GM12878 (cell line): ENCODE measurements around the gene TPRG1. TPM values are rescaled to one million over a fixed set of nuclear protein-coding genes. Genes with fewer than 3 reads are reported as not detected.

Experiments
- ATAC-seq: fragments of 200-7000 bp; cut with Tn5 transposase; 3 replicates; pipeline ENCODE4 v1.9.1; 2020; ENCODE audit warnings: mild to moderate bottlenecking, moderate library complexity
- BruUV-seq: library from RNA; stranded (reverse); fragments of 400-500 nt; replicated peaks from 2 replicates; lab custom pipeline; 2021; lab: Mats Ljungman, UMichigan
- CTCF ChIA-PET: fragments of 300-600 bp; sonication (Branson Sonifier 250); formaldehyde crosslinking; extraction: SDS; loops from one replicate; lab custom pipeline; 2021; ENCODE audit warnings: inconsistent platforms; lab: Yijun Ruan, JAX
- POLR2A ChIA-PET: fragments of 350-600 bp; formaldehyde crosslinking; extraction: SDS; loops from one replicate; lab custom pipeline; 2021; ENCODE audit warnings: inconsistent platforms; lab: Charles Lee
- RAD21 ChIA-PET: fragments of 300-600 bp; sonication (Branson Sonifier 250); formaldehyde crosslinking; loops from one replicate; lab custom pipeline; 2023; ENCODE audit warnings: antibody characterized with exemption; ENCODE audit not compliant: unreplicated experiment; lab: Charles Lee
- SMC1A ChIA-PET: fragments of 300-600 bp; sonication (Branson Sonifier 250); formaldehyde crosslinking; loops from one replicate; lab custom pipeline; 2023; ENCODE audit not compliant: unreplicated experiment, uncharacterized antibody; lab: Charles Lee
- DNase-seq: peaks from one replicate; pipeline ENCODE4 v3.0.0-alpha.2; 2011; ENCODE audit warnings: low read depth, low spot score
- FAIRE-seq: peaks from 3 replicates; lab custom pipeline; 2011; peaks lifted over from hg19 to GRCh38; lab: Jason Lieb, UNC
- H2AFZ ChIP-seq: 2 replicates; pipeline ENCODE4 v1.6.0; 2011; ENCODE audit warnings: low read depth, low read length, control low read depth; ENCODE audit not compliant: control insufficient read depth
- H3K27ac ChIP-seq: 2 replicates; pipeline ENCODE4 v1.5.1; 2011; ENCODE audit warnings: control low read depth; ENCODE audit not compliant: control insufficient read depth, insufficient read depth
- H3K27me3 ChIP-seq, 2 experiments: replicated peaks in 1 of 2; 2 replicates each; pipeline versions ENCODE4 v1.6.0 to v1.6.1; 2011; ENCODE audit warnings: low read length in 1 of 2; ENCODE audit not compliant: control insufficient read depth in 2 of 2, insufficient read depth in 2 of 2
- H3K36me3 ChIP-seq, 2 experiments: 2 replicates each; pipeline ENCODE4 v1.5.1; 2011; ENCODE audit warnings: low read length in 1 of 2; ENCODE audit not compliant: control insufficient read depth in 2 of 2, insufficient read depth in 2 of 2
- H3K4me1 ChIP-seq: 2 replicates; pipeline ENCODE4 v1.6.1; 2011; ENCODE audit warnings: mild to moderate bottlenecking, low read length, moderate library complexity, mixed read lengths; ENCODE audit not compliant: control insufficient read depth, insufficient read depth
- H3K4me2 ChIP-seq: 2 replicates; pipeline ENCODE4 v1.6.0; 2011; ENCODE audit warnings: control low read depth; ENCODE audit not compliant: control insufficient read depth, insufficient read depth
- H3K4me3 ChIP-seq: fragments of 200-600 bp; sonication (generic); 2 replicates; pipeline ENCODE4 v1.5.1; 2016
- H3K79me2 ChIP-seq: 2 replicates; pipeline ENCODE4 v1.6.0; 2011; ENCODE audit warnings: low read length; ENCODE audit not compliant: control insufficient read depth, insufficient read depth
- H3K9ac ChIP-seq: 2 replicates; pipeline ENCODE4 v1.8.0; 2011; ENCODE audit warnings: low read length, control low read depth, mixed read lengths; ENCODE audit not compliant: control insufficient read depth, insufficient read depth
- H3K9me3 ChIP-seq: replicated peaks from 3 replicates; pipeline ENCODE4 v1.5.1; 2011; ENCODE audit warnings: mild to moderate bottlenecking, low read length; ENCODE audit not compliant: control insufficient read depth, insufficient read depth
- H4K20me1 ChIP-seq: 2 replicates; pipeline ENCODE4 v1.6.0; 2011; ENCODE audit not compliant: control insufficient read depth, insufficient read depth
- CTCF ChIP-seq, 3 experiments: IDR thresholded peaks in 2 of 3; conservative IDR thresholded peaks in 1 of 3; 2 replicates each; pipeline ENCODE4 v1.5.1; 2011; ENCODE audit warnings: low read depth in 3 of 3, low read length in 3 of 3, mild to moderate bottlenecking in 3 of 3, control low read depth in 2 of 3, moderate library complexity in 2 of 3, inconsistent platforms in 1 of 3, mixed read lengths in 1 of 3; ENCODE audit not compliant: control insufficient read depth in 2 of 3, insufficient read depth in 1 of 3; ENCODE audit errors: extremely low read depth in 1 of 3
- E2F4 ChIP-seq: IDR thresholded peaks from 2 replicates; pipeline ENCODE4 v1.6.1; 2012; ENCODE audit warnings: low read depth, low read length, improper control_type of control experiment
- MXI1 ChIP-seq: fragments of 150-350 bp; IDR thresholded peaks from 2 replicates; pipeline ENCODE4 v1.6.1; 2011; ENCODE audit warnings: low read depth, mild to moderate bottlenecking, inconsistent platforms, low read length, improper control_type of control experiment
- NBN ChIP-seq: fragments of 450-650 bp; IDR thresholded peaks from 2 replicates; pipeline ENCODE4 v1.6.1; 2016
- TCF12 ChIP-seq: IDR thresholded peaks from 2 replicates; pipeline ENCODE4 v1.6.1; 2011; ENCODE audit warnings: low read depth, mild to moderate bottlenecking, low read length
- WGBS: methylation state at CpG from one replicate; pipeline ENCODE4 v1.1.6; 2016; ENCODE audit warnings: low lambda C conversion rate; ENCODE audit not compliant: insufficient replicate concordance, insufficient coverage; ENCODE audit errors: missing lambda C conversion rate; 5-methylcytosine and 5-hydroxymethylcytosine counted together
- in situ Hi-C: fragments of 300-500 bp; cut with MboI; formaldehyde crosslinking; loops from 9 replicates; pipeline ENCODE4 v1.14.3; 2018; ENCODE audit warnings: mixed read lengths
- intact Hi-C: fragments of 100-400 bp; cut with micrococcal nuclease; formaldehyde crosslinking; loops from one replicate; pipeline ENCODE4 v1.14.2; 2022; ENCODE audit not compliant: unreplicated experiment
- polyA plus RNA-seq, 11 experiments: library from polyadenylated mRNA; depleted of rRNA in 4 of 11; unstranded in 6 of 11; stranded (reverse) in 5 of 11; fragments of >200 nt; fragmentation: Nextera tagmentation in 4 of 11; fragmentation: Illumina TruSeq in 1 of 11; extraction: Ambion mirVana in 4 of 11; extraction: Trizol in 1 of 11; gene quantifications; 1 replicate in 1 of 11; 2 replicates in 10 of 11; pipeline versions ENCODE4 v1.2.1 to v1.2.3, GENCODE V29; 2011 to 2016; ENCODE audit warnings: inconsistent platforms in 2 of 11, missing spikeins in 2 of 11, low read depth in 1 of 11
- total RNA-seq, 4 experiments: library from RNA; depleted of rRNA in 3 of 4; stranded (reverse); fragments of >200 nt in 3 of 4; fragmentation: Illumina TruSeq in 1 of 4; extraction: Trizol in 1 of 4; gene quantifications; 2 replicates each; pipeline versions ENCODE4 v1.2.1 to v1.2.3, GENCODE V29; 2013 to 2021

Gene TPRG1
- total and polyA plus RNA-seq, 10 of the 15 experiments (the other 5 are each of a cell fraction or from before 2014, with no cell fraction given): 0.26 to 30.7 (median 3.6) TPM

- no peak for TF ChIP-seq MXI1
Observed at GRCh38 chr3:189168711-189169110, 3.1 kb upstream of the TPRG1 start (continued).

GRCh38 chr3:189169728-189170127, 2.0 kb upstream of the TPRG1 start:
- WGBS: 42% methylated on average over 6 of the region's 6 CpGs
- Histone ChIP-seq H3K4me3 (no peak overlapping the region), H3K27me3 (no peaks in the 10 kb centered on the region), H3K4me1 (no peaks in the 10 kb centered on the region)
- RAD21 ChIA-PET: no interaction called here
- intact Hi-C loops: loop anchor here (10.0 kb wide), 1 partner anchor 65 kb away; no protein-coding TSS in a partner anchor
- SMC1A ChIA-PET: no interaction called here
- no TSS peak for BruUV-seq
- no peak for TF ChIP-seq NBN
- peak in 1 of 3 experiments; percentile 14; a peak in 1 of 6 replicates for TF ChIP-seq CTCF (IDR thresholded peaks at IDR 0.05 in 2 of 3, conservative IDR thresholded peaks at IDR 0.05 in 1 of 3; ENCODE audit: control insufficient read depth in 2 of 3, extremely low read depth in 1 of 3, insufficient read depth in 1 of 3, low read depth in 3 of 3, low read length in 3 of 3)
- no peak for TF ChIP-seq TCF12
- TF ChIP-seq E2F4: no peak
- TF ChIP-seq, all 136 proteins: peak for 1
- POLR2A ChIA-PET: no interaction called here
- in situ Hi-C loops: no loop called here
- H3K27ac ChIP-seq: no peak overlapping the region
- H3K79me2 ChIP-seq: no peaks in the 10 kb centered on the region
- CTCF ChIA-PET: interaction anchor here (2.2 kb wide), 1 partner anchor 11 kb away, joined by 7 read pairs; no protein-coding TSS in a partner anchor
- FAIRE-seq: no peak
- no peak for ATAC-seq
- no peaks in the 10 kb centered on the region for H4K20me1 ChIP-seq
- no peak overlapping the region for H3K4me2 ChIP-seq
- H2AFZ ChIP-seq: no peak overlapping the region
- DNase-seq: no peak
- H3K9ac ChIP-seq: no peak overlapping the region
- H3K9me3 ChIP-seq: no peaks in the 10 kb centered on the region
- H3K36me3 ChIP-seq: no peaks in the 10 kb centered on the region
